ENCODE measurements around the gene BCL2. TPM values are rescaled to one million over a fixed set of nuclear protein-coding genes. Genes with fewer than 3 reads are reported as not detected.

BCL2 gene
- total RNA-seq, 1 experiment from 2014 or later = 2.6 TPM

- TF ChIP-seq ZNF138 (CRISPR knock-in tag; conservative IDR thresholded peaks at IDR 0.05) (no peak), MLX (CRISPR knock-in tag; IDR thresholded peaks at IDR 0.05) (no peak), AR (CRISPR knock-in tag; IDR thresholded peaks at IDR 0.05) (no peak), SMAD4 (CRISPR knock-in tag; IDR thresholded peaks at IDR 0.05) (no peak), NR3C1 (CRISPR knock-in tag; conservative IDR thresholded peaks at IDR 0.05; ENCODE audit: low read depth) (no peak), ZNF121 (CRISPR knock-in tag; IDR thresholded peaks at IDR 0.05) (no peak), ZBTB43 (CRISPR knock-in tag; IDR thresholded peaks at IDR 0.05) (no peak), EMX1 (CRISPR knock-in tag; IDR thresholded peaks at IDR 0.05) (no peak), FOXJ3 (CRISPR knock-in tag; IDR thresholded peaks at IDR 0.05; ENCODE audit: borderline replicate concordance) (no peak), GTF2I (CRISPR knock-in tag; conservative IDR thresholded peaks at IDR 0.05) (no peak)
Measured at GRCh38 chr18:63318889-63319382, 633 bp downstream of the BCL2 start (continued).

GRCh38 chr18:63317982-63318888 is 1.3 kb downstream of the BCL2 start:
- peak; percentile 76 for ATAC-seq
- CTCF ChIA-PET = interaction anchor here (0.6 to 2.2 kb wide), 30 partner anchors 9 to 302 kb away, joined by 3 to 20 read pairs (median 3); partner anchors contain the start of gene SERPINB5
- TF ChIP-seq MAX (CRISPR knock-in tag; IDR thresholded peaks at IDR 0.05) (0 out of 2 replicates have a peak, but pooled peaks have one; percentile 54), SP1 (CRISPR knock-in tag; conservative IDR thresholded peaks at IDR 0.05) (0 out of 2 replicates have a peak, but pooled peaks have one; percentile 38), SMAD3 (CRISPR knock-in tag; IDR thresholded peaks at IDR 0.05; ENCODE audit: borderline replicate concordance) (0 out of 2 replicates have a peak, but pooled peaks have one; percentile 50), E2F5 (CRISPR knock-in tag; IDR thresholded peaks at IDR 0.05) (peak; percentile 63; the same call in 1 of the 2 replicates), KAT7 (CRISPR knock-in tag; IDR thresholded peaks at IDR 0.05; ENCODE audit: borderline replicate concordance) (0 out of 2 replicates have a peak, but pooled peaks have one; percentile 49), NFYB (CRISPR knock-in tag; conservative IDR thresholded peaks at IDR 0.05; ENCODE audit: low read depth) (no peak), RELA (CRISPR knock-in tag; IDR thresholded peaks at IDR 0.05; ENCODE audit: borderline replicate concordance) (0 out of 2 replicates have a peak, but pooled peaks have one; percentile 36)
- TF ChIP-seq, protein P1, sequence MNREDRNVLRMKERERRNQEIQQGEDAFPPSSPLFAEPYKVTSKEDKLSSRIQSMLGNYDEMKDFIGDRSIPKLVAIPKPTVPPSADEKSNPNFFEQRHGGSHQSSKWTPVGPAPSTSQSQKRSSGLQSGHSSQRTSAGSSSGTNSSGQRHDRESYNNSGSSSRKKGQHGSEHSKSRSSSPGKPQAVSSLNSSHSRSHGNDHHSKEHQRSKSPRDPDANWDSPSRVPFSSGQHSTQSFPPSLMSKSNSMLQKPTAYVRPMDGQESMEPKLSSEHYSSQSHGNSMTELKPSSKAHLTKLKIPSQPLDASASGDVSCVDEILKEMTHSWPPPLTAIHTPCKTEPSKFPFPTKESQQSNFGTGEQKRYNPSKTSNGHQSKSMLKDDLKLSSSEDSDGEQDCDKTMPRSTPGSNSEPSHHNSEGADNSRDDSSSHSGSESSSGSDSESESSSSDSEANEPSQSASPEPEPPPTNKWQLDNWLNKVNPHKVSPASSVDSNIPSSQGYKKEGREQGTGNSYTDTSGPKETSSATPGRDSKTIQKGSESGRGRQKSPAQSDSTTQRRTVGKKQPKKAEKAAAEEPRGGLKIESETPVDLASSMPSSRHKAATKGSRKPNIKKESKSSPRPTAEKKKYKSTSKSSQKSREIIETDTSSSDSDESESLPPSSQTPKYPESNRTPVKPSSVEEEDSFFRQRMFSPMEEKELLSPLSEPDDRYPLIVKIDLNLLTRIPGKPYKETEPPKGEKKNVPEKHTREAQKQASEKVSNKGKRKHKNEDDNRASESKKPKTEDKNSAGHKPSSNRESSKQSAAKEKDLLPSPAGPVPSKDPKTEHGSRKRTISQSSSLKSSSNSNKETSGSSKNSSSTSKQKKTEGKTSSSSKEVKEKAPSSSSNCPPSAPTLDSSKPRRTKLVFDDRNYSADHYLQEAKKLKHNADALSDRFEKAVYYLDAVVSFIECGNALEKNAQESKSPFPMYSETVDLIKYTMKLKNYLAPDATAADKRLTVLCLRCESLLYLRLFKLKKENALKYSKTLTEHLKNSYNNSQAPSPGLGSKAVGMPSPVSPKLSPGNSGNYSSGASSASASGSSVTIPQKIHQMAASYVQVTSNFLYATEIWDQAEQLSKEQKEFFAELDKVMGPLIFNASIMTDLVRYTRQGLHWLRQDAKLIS (CRISPR knock-in tag; IDR thresholded peaks at IDR 0.05; ENCODE audit: borderline replicate concordance) = peak; percentile 54; the same call in 1 of the 2 replicates
- TF ChIP-seq, protein P2, sequence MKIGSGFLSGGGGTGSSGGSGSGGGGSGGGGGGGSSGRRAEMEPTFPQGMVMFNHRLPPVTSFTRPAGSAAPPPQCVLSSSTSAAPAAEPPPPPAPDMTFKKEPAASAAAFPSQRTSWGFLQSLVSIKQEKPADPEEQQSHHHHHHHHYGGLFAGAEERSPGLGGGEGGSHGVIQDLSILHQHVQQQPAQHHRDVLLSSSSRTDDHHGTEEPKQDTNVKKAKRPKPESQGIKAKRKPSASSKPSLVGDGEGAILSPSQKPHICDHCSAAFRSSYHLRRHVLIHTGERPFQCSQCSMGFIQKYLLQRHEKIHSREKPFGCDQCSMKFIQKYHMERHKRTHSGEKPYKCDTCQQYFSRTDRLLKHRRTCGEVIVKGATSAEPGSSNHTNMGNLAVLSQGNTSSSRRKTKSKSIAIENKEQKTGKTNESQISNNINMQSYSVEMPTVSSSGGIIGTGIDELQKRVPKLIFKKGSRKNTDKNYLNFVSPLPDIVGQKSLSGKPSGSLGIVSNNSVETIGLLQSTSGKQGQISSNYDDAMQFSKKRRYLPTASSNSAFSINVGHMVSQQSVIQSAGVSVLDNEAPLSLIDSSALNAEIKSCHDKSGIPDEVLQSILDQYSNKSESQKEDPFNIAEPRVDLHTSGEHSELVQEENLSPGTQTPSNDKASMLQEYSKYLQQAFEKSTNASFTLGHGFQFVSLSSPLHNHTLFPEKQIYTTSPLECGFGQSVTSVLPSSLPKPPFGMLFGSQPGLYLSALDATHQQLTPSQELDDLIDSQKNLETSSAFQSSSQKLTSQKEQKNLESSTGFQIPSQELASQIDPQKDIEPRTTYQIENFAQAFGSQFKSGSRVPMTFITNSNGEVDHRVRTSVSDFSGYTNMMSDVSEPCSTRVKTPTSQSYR (CRISPR knock-in tag; IDR thresholded peaks at IDR 0.05) = peak; percentile 71; the same call in 1 of the 2 replicates

More at GRCh38 chr18:63317982-63318888, 1.3 kb downstream of the BCL2 start:
- H3K9me3 Mint-ChIP-seq = no peaks in the 10 kb centered on the region
- H3K27ac Mint-ChIP-seq = no peak overlapping the region
- H3K27me3 Mint-ChIP-seq (ENCODE audit: low read depth) = peaks cover 41% of the 10 kb centered on the region
- POLR2A ChIA-PET = interaction anchor here (0.9 to 1.2 kb wide), 3 partner anchors 25 to 293 kb away, joined by 3 to 4 read pairs (median 4); no protein-coding TSS in a partner anchor
- H3K4me3 Mint-ChIP-seq = peak overlapping the region; percentile 91
- H3K4me1 Mint-ChIP-seq = peaks cover 24% of the 10 kb centered on the region
- no peaks in the 10 kb centered on the region for H3K36me3 Mint-ChIP-seq
- DNase-seq (ENCODE audit: low spot score) = peak; percentile 85
